Endothelial cell (in vitro differentiated cells): ENCODE results near the gene GPR26. TPM values are rescaled to one million over a fixed set of nuclear protein-coding genes. Genes with fewer than 3 reads are reported as not detected.

Source experiments
- DNase-seq: peaks from one replicate; pipeline ENCODE4 v3.0.0; 2021; ENCODE audit warnings: low spot score
- H3K27ac Mint-ChIP-seq: one replicate; pipeline ENCODE4 v1.8.0; 2021; ENCODE audit warnings: mixed read lengths, inconsistent platforms; ENCODE audit not compliant: unreplicated experiment
- H3K27me3 Mint-ChIP-seq: one replicate; pipeline ENCODE4 v1.8.0; 2021; ENCODE audit warnings: mild to moderate bottlenecking, moderate library complexity, mixed read lengths, inconsistent platforms; ENCODE audit not compliant: unreplicated experiment
- H3K36me3 Mint-ChIP-seq: one replicate; pipeline ENCODE4 v1.8.0; 2021; ENCODE audit warnings: mild to moderate bottlenecking, low read depth, mixed read lengths, inconsistent platforms; ENCODE audit not compliant: unreplicated experiment
- H3K4me1 Mint-ChIP-seq: one replicate; pipeline ENCODE4 v1.8.0; 2021; ENCODE audit warnings: mild to moderate bottlenecking, mixed read lengths, inconsistent platforms; ENCODE audit not compliant: unreplicated experiment
- H3K4me3 Mint-ChIP-seq: one replicate; pipeline ENCODE4 v1.8.0; 2021; ENCODE audit warnings: mild to moderate bottlenecking, mixed read lengths, inconsistent platforms; ENCODE audit not compliant: unreplicated experiment
- H3K9me3 Mint-ChIP-seq: one replicate; pipeline ENCODE4 v1.8.0; 2021; ENCODE audit warnings: mixed read lengths, inconsistent platforms; ENCODE audit not compliant: unreplicated experiment
- CTCF ChIP-seq: fragments of 200-600 bp; sonication (generic); IDR thresholded peaks from one replicate; pipeline ENCODE4 v1.5.0; 2021; ENCODE audit warnings: antibody characterized with exemption; ENCODE audit not compliant: unreplicated experiment
- total RNA-seq: library from RNA; stranded (reverse); fragmentation: NEBNext Ultra II Directional; extraction: Animal tissue kit (Norgen Biotek cat#: 25700); gene quantifications from one replicate; pipeline ENCODE4 v1.2.1, GENCODE V29; 2021; ENCODE audit not compliant: unreplicated experiment

Gene GPR26
- total RNA-seq, 1 donor from 2014 or later: 0.05 TPM

- no peaks in the 10 kb centered on the region for H3K36me3 Mint-ChIP-seq
These were observed 77.5 kb downstream of the GPR26 start for GRCh38 chr10:123743441-123744223.

GRCh38 chr10:123744224-123744536 lies 78.0 kb downstream of the GPR26 start:
- Mint-ChIP-seq H3K9me3 (no peaks in the 10 kb centered on the region), H3K27me3 (peaks cover 5% of the 10 kb centered on the region), H3K4me1 (no peaks in the 10 kb centered on the region), H3K36me3 (no peaks in the 10 kb centered on the region), H3K27ac (no peak overlapping the region), H3K4me3 (no peak overlapping the region)
- DNase-seq: no peak
- no peak for TF ChIP-seq CTCF

More at GRCh38 chr10:123743441-123744223, 77.5 kb downstream of the GPR26 start:
- TF ChIP-seq CTCF: no peak
- H3K4me3 Mint-ChIP-seq: no peak overlapping the region
- peaks cover 5% of the 10 kb centered on the region for H3K27me3 Mint-ChIP-seq
- no peaks in the 10 kb centered on the region for H3K9me3 Mint-ChIP-seq
- no peak overlapping the region for H3K27ac Mint-ChIP-seq
- no peaks in the 10 kb centered on the region for H3K4me1 Mint-ChIP-seq
- DNase-seq: no peak

Other genes with a start within 250 kb of the GPR26 start
- 0.33 TPM for gene CPXM2, start 225.5 kb downstream of the GPR26 start, total RNA-seq